Stimulated activated CD4-positive, alpha-beta T cell treated with anti-CD3 and anti-CD28 coated beads, Interleukin-12 subunit alpha, Interleukin-12 subunit beta, amount 100 ng/mL, for 4 hours (primary cell): Measurements from ENCODE around the gene SERPINA9.
A peak's percentile ranks its signal among the peaks of the same experiment; 100 is the strongest.

Experiments used
- DNase-seq: peaks from one replicate; pipeline ENCODE4 v3.0.0-alpha.2; 2020

Gene SERPINA9

DNA sequence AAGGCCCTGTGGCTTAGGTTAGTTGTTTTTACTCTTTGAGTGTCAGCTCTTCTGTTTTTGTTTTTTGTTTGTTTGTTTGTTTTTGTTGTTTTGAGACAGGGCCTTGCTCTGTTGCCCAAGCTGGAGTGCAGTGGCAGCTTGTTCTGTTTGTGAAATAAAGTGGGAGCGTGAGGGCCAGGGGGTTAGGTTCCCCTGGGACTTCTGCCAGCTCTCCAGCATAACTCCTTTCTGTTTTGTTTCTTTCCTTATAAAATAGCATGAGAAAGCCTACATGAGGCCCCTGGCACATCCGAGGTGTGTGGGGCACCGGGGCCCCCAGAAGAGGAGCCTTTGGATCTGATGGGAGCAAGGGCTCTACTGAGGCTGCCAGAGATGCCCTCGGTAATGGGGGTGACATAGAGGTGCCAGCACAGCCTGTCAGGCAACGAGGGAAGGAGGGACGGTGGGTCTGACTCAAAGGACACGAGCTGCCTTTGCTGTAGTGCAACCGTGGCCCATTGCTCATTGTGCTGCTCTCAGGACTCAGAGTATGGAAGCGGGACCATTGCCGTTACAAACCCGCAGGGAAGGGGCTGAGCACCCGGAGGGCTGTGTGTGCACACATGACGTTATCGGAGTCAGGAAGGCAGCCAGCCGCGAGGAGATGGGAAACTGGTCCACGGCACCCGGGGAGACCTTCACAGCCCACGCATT is 14.3 kb downstream of the SERPINA9 start:
- DNase-seq: no peak

DNA sequence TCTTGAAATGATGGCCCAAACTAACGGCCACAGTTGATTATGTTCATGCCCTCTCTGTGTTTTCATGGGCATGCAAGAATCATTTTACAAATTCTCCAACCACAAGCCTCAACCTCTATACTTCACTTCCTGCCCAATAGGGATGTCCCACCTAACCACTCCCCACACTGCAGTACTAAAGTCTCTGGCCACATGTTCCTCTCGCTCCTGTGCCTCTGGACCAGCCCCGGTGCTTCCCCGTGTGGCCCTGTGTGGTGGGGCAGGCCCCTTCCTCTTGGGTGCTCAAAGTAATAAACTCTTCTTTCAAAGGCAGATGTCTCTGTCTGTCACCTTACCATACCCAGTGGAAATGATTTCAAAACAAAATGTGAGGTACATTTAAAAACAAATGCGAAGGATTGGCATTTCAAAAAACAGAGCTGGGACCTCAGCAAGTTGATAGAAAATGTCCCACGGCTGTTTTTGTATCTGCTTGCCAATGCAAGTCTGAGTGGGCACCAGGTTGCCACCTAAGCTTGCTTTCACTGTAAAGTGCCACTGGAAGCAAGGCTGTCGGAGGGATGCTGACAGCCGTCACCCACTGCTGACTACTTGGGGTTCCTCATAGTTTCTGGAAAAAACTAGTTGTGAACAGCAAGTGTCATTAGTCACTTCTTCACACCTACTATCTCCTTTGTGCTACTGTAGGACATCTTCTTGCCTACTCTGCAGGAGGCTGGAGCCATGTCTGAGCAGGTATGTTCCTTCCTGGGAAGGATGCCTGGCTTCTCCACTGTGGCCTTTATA is 15.2 kb downstream of the SERPINA9 start:
- no peak for DNase-seq

DNA sequence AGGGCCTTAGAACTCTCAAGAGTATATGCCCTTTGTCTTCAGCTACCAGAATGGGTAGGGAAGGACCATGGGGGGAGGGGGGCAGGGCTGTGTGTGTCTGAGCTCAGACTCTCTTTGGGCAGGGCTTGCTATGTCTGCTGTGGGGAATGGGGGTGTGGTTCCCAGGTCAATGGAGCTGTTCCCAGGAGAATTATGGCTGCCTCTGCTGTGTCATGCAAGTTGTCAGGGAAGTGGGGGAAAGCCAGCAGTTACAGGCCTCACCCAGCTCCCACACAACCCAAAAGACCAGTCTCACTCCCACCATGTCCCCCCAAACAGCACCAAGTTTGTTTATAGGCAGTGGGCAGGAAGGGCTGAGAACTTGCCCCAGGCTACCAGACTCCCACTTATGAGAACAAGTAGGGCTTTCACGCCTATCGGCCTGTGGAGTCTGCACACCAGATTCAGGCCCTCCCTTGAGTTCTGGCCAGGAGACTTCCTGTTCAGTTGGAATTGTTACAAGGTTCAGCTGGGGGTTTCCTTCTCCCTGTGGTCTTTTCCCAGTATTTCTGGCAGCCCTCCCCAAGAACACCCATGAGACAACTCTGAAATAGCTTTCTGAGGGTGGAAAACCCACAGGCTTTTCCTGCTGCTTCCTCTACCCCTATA is 17.3 kb downstream of the SERPINA9 start:
- no peak for DNase-seq

DNA sequence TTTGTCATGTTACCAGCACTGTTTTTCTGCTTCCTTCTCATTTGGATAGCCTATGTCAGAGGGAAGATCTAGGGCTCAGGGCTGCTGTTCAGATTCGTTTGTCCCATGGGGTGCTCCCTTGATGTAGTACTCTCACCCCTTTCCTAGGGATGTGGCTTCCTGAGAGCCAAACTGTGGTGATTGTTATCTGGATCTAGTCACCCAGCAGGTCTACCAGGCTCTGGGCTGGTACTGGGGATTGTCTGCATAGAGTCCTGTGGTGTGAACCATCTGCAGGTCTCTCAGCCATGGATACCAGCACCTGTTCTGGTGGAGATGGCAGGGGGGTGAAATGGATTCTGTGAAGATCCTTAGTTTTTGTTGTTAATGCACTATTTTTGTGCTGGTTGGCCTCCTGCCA is 17.9 kb downstream of the SERPINA9 start:
- DNase-seq: no peak

DNA sequence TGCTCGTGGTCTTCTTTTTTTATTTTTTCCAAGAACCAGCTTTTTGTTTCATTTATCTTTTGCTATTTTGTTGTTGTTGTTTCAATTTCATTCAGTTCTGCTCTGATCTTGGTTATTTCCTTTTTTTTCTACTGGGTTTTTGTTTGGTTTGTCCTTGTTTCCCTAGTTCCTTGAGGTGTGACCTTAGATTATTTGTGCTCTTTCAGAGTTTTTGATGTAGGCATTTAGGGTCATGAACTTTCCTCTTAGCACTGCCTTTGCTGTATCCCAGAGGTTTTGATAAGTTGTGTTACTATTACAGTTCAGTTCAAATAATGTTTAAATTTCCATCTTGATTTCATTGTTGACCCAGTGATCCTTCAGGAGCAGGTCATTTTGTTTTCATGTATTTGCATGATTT is 20.1 kb downstream of the SERPINA9 start:
- no peak for DNase-seq

DNA sequence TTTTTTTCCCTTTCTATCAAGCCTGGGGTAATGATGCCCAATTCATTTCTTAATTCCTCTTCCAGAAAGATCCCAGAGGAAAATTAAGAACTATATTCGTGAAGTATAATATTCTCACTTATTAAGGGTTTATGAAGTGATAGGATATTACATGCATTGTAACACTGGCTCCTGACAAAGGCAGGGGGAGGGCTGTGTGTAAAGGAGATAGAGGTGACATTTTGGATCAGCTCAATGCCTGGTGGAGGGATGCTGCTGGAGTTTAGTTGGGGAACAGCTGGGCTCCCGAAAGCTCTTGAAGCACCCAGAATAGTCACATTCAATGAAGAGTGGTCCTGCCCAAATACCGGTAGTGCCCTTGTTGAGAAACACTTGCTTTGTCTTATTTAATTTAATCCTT is 24.2 kb downstream of the SERPINA9 start:
- DNase-seq: no peak

DNA sequence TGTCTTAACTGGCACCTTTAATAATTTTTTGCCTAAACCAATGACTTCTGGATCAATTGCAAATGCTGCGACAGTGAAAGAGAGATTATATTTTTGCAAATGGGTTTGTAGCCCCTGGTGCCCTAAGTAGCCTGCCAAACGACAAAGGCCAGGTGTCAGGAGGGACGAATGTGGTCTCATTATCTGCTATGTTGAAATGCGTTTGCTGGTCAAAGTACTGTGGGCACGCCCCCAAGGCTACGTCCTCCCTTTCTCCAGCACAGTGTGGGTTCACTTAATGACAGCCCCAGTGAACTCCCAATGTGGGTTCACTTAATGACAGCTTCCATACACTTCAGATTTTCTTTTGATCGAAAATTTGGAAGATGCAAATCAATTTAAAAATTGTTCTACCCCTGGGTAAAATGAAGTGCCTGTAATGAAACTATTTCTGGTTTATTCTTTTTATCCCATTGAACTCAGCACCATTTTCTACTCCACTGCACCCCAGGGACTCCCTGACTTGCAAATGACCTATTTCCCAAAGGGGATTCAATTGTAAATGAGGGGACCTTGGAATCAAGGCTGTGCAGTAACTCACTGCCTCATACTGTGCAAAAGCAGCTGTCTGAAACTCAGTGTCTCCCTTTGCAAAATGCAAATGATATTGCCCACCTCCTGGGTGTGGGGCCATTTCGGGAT is 24.8 kb downstream of the SERPINA9 start:
- no peak for DNase-seq

DNA sequence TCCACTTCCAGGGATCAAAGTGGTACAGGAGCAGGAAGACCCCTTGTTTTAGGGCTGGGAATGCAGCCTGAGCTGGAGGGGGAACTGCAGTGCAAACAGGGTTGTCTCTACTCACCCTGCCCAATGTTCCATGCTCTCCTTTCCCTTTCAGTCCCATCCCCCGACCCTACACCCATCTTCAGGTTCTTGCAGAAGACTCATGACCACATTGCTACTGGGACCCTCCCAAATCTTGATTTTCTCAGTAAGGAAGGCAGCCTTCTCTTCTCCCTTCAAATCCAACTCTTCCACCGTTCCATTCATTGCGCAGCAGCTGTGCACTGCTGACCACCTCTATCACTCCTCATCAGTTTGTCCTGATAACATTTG is 25.3 kb downstream of the SERPINA9 start:
- DNase-seq: no peak

DNA sequence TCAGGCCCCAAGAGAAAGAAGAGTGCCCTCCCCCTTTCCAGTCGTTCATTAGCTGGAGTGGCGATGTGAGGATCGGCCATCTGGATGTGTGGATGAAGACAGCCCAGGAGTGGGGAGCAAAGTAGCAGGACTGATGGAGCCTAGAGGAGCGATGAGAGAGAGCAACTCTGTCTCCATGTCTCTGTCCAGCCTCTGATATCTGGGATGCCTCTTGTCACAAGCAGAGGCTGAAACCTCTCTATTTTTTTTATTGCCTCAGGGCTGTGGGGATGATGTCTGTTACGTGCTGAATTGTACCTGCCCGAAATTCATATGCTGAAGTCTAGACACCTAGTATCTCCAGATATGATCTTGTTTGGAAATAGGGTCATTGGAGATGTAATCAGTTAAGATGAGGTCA is 26.1 kb downstream of the SERPINA9 start:
- DNase-seq: no peak

DNA sequence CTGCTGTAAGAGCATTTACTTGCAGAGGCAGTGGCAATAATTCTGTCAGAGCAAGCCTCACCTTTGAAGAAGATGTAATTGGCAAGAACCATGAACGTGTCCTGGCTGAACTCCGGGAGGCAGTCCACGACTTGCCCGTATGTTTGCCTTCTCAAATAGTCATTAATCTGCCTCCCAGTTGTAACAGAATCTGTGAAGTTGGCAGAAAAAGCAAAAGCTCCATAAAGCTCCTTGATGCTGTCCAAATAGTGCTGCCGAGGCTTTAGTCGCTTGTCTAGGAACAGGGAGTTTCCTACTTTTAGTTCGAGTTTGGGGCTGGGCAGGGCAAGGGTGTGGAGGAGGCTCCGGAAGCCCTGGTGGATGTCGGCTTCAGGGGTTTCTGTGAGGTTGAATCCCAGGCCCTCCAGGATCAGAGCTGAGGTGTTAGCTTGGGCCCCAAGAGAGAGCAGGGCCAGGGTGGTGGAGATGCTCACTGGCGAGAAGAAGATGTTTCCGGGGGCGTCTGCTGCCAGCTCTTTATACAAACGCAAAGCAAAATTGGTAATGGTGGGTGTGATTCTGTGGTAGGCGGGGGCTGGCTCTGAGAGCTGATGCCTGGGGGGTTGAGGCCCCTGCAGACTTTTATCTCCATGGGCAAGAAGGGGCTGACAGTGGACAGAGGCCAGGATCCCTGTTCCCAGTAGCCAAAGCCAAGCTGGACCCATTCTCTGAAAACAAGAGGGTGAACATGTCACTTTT is 27.8 kb downstream of the SERPINA9 start:
- no peak for DNase-seq

DNA sequence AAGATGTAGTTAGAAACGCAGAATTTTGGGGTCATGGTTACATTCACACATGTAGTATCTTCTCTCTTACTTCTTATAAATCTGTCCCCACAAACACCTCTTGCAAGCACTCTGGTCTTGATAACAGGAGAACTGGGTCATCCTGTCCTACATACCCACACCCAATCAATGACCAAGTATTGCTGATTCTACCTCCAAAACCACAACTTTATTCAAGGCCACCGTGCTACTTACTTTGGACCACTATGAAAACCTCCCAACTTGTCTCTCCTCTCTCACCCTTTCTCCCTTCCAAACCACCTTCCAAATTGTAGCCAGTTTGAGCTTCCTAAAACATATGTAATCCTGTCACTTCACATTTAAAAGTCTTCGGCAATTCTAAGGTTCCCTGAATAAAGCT is 28.8 kb downstream of the SERPINA9 start:
- no peak for DNase-seq

DNA sequence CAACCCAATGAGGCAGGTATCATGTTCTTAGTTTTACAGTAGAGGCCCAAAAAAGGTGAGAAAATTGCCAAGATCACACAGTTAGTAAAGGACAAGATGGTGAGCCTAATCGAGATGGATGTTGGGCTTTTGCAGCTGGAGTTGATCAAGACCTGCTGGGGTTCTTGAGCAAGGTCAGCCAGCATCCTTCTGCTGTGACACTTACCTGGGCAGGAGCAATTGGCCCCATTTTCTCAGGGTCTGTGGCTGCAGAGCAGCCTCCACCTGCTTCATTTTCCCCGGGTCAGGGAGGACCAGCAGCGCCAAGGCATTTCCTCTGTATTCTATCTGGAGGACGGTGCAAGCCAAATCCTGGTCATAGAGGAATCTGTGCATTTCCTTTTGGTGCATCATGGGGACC is 29.9 kb downstream of the SERPINA9 start:
- no peak for DNase-seq

DNA sequence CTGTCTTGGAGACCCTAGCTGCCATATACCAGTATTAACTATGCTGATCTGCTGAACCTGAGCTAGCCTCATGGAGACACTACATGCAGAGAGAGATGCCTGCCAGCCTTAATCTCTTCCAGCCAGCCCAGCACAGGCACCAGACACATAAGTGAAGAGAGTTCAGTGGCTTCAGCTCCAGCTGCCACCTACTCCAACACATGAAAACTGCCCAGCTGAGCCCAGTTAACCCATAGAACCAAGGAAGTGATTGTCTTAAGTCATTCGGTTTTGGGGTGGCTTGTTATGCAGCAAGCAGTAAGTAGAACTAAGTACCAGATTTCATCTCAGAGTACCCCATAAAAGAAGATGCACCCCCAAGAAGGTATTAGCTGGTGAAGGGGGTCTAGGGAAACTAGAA is 31.0 kb downstream of the SERPINA9 start:
- DNase-seq: no peak

DNA sequence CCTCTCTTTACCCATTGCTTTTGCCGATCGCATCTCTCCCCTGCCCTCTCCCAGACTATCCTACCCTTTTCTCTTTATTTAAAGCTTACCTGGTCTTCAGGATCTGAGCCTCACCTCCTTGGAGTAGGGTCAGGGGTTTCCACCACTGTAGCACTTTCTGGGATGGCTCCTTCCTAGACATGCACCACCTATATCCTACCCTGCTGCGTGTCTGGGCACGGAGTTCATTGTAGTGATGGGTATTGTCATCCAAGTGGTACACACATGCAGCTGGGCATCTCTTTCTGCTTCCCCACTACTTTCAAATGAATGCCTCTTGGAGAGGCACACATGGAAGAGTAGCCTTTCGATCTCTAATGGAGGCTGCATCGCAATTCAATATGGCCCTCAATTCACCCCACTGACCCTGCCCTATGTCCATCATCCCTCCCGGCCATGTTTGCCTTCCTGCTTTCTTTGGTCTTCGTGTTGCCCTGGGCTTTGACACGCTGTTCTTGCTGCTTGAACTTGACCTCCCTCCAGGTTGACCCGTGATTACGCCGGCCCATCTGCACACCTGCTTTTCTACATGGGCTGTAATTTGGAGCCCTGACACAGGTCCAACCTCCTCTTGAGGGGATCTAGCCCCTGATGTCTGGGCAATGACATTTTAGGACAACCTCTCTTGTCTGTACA is 34.3 kb downstream of the SERPINA9 start:
- no peak for DNase-seq

DNA sequence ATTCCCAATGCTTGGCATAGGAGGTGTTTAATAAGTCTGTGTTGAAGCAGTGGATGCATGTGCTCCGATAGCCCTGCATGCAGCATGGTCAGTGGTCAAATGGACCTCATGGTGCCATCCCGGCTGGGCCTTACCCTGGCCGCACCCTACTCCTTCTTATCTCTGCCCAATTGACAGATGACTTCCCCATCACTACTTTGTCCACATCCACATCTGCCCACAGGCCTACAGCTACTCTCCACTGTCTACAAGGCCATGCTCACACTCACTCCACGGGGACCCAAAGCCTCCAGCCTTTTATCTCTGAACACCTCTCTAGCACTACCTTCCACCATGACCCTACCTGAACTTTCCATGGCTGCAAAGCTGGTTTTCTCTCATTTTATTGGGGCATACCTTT is 34.9 kb downstream of the SERPINA9 start:
- DNase-seq: no peak

DNA sequence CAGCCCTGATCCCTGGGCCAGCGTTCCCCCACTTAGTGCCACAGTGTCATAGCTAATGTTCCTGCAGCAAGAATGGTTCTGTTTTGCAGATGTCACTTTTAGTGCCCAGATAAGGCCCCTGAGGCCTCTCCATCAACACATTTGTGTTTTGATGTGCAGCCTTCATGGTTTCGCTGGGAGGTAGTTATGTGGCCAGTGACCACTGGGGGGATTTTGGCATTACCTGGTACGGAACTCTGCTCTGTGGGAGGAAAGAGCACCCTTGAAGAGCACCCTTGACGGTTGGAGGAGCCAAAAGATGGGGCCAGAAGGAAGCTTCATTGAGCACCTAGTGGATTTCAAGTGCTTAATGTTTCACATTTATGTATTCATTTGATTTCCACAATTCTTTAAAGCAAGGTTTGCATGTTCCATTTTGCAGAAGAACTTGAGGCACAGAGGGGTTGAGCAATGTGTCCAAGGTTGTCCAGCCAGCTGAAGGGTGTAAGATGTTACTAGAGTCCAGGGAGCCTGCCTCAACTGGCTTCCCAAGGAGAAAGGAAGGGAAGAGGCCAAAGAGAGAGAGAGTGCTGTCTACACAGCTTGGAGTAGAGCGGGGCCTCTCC is 36.4 kb downstream of the SERPINA9 start:
- no peak for DNase-seq

DNA sequence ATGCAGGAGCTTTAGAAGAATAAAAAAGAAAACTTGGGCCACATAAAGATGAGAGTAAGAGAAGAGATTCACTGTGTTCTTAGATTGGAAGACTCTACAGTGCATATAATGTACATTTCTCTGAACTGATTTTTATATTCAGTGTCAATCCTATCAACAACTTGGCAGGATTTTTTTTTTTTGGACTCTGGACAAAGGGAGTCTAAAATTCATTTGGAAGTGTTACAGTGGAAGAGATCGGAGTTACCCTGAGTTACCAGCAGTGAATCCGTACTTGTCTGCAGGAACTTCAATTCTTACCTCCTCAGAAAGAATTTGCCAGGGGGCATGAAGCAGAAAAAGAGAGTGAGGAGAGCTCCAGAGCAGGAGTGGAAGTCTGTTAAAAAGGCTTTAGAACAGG is 47.4 kb downstream of the SERPINA9 start:
- no peak for DNase-seq

DNA sequence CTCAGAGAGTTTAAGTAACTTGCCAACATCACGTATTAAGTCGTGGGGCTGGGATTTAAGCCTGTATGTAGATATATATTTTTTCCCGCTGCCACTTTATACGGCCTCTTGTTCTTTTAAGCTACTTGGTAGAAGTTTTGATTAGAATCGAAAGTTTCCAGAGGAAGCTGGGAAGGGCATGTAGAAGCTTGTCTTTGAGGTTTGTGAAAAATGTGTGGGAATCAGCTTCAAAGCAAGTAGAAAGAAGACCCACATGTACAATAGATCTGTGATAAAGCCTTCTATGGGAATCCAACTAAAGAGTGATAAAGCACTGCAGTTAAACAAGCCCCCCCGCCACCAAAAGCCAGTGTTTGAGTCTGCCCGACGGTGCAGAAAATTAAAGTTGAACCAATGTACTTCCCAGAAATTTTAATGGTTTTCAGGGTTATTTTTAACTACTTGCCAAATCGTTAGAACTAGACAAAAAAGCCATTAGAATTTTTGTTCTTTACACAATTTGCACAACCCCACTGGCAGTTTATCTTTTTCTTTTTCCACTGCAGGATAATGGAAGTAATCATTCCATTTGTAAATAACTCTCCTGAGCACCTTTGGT is 48.9 kb downstream of the SERPINA9 start:
- no peak for DNase-seq

DNA sequence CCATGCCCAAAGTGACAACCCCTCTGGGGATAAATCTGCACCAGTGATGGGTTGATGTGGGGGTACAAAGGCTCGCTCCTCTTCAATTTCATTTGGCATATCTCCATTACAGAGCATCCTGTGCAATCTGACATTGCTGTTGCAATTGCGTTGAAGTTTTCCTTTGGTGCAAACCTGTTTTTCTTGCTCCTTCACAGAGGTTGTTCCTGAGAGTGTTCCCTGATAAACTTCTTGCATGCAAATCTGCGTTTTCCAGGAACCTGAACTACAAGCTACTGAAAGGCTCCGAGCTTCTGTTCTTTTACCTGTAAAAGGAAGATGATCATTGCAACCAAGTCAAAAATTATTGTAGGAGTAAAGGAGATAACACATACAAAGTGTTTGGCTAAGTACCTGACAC is 49.5 kb downstream of the SERPINA9 start:
- DNase-seq: no peak

DNA sequence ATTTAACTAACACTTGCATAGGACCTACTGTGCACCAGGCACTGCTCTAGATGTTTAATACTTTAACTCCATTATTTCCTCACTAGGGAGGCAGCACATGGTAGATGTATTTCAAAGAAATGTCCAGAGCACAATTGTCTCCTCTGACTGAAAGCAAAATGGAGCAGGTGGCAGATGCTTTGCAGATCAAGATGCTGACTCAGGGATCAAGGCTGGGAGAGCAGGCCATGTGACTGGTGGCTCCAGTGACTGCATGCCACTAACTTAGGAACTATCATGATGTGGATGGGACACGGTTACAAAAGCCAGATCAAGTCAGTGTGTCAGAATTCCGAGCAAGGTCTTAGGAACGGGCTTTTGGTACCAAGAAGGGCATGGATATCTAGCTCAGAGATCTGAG is 51.6 kb downstream of the SERPINA9 start:
- no peak for DNase-seq

DNA sequence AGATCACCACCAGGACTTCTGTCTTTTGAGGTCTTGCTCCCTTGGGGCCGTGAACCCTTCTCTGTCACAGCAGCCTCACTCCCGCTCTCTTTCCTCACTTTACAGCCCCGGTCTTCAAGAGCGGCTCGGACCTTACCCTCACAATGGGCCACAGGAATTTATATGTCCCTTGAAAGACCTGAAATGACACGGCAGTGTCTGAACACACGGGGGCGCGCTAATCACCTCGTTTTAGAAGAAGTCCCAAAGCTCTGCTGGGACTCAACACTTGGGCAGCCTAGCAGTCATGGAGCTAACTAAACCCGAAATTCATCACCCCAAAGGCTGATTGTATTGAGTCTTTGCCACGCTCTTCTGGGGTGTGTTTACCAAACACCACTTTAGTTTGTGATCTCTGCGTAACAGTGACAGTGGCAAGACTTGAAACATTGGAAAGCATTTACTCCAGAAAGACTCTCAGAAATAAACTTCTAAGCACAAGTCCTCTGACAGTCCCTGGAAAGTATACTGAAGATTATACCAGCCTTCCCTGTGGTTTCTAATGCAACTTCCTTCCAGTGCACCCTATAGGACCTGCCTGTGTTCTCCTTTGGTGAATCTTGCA is 52.4 kb downstream of the SERPINA9 start:
- peak; percentile 45 for DNase-seq
